GM21390 (cell line): ENCODE measurements around the gene RGS3.
A peak's percentile ranks its signal among the peaks of the same experiment; 100 is the strongest.

ENCODE experiments used
- ATAC-seq: cut with Tn5 transposase; IDR thresholded peaks from one replicate; pipeline ENCODE4 v1.9.1; 2021; ENCODE audit not compliant: unreplicated experiment

Gene RGS3

DNA sequence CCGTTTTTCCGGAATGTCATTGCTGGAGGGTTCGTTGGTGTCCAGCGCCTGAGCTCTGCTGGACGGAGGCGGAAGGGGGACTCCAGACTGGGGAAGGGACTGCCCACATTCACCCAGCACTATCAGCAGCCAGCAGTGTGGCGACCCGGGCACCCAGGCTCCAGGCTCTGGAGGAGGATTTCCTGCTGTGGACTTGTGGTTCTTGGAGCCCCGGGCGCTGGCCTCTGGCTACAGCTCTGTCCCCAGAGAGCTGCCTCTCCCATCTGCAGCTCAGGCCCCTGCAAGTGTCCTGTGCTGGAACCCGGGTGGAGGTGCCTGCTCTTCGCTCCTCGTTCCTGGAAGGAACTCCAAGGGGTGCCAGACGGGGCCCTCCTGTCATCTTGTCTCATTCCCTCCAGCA lies 152.6 kb downstream of the RGS3 start:
- ATAC-seq = no peak

DNA sequence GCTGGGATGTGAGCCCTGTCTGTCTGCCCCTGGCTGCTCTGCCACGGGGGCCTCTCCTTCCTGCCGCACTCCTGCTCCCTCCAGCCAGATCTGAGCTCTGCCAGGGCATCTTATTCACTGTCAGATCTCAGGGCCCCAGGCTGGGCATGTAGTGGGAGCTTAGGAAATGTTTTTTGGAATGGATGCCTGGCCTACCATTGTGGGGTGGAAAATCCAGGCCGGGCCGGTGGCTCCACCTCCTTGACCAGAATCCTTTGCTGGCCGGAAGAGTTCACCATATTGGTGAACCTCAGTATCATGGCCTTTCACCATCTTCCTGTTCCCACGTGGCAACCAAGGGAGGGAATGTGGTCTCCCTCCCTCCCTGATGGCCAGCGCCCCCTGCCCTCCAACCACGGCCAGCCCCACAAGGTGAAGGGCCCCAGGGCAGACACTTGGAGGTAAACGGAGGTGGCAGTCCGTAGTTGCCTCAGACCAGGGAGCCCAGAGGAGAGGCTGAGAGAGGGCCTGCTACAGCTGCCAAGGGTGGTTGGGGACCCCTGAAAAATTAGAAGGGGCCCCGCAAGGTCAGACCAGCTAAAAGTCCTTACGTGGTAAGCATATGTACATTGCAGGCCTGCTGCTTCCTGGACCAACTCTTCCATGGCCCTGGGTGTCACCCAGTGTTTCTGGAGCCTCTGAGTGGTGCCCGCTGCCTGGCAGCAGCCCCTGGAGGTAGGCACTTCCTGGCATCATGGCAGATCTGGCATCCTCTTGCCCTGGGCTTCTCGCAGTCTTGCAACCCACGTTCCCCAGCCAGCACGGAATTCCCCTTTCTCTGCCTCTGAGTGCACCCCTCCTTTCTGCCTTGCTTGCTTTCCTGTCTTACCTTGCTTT lies 153.3 kb downstream of the RGS3 start:
- no peak for ATAC-seq

DNA sequence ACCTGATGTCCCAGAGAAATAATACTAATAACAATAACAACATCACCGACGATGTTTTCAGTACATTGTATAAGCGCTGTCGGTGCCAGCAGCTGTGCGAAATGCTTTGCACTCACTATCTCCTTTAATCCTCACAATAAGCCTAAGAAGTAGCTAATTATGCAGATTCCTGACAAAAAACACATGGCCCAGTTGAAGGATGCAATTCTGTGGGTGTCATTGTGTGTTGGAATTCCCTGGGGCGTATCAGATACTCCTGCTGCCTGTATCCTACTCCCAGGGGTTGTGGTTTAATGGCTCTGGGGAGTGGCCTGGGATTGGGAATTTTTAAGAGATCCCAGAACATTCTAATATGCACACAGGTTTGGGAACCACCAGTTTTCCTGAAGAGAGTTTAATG lies 154.0 kb downstream of the RGS3 start:
- ATAC-seq = no peak

GRCh38 chr9:113618836-113619490 lies 155.4 kb downstream of the RGS3 start:
- no peak for ATAC-seq

GRCh38 chr9:113619491-113620376 lies 156.2 kb downstream of the RGS3 start:
- ATAC-seq = no peak

DNA sequence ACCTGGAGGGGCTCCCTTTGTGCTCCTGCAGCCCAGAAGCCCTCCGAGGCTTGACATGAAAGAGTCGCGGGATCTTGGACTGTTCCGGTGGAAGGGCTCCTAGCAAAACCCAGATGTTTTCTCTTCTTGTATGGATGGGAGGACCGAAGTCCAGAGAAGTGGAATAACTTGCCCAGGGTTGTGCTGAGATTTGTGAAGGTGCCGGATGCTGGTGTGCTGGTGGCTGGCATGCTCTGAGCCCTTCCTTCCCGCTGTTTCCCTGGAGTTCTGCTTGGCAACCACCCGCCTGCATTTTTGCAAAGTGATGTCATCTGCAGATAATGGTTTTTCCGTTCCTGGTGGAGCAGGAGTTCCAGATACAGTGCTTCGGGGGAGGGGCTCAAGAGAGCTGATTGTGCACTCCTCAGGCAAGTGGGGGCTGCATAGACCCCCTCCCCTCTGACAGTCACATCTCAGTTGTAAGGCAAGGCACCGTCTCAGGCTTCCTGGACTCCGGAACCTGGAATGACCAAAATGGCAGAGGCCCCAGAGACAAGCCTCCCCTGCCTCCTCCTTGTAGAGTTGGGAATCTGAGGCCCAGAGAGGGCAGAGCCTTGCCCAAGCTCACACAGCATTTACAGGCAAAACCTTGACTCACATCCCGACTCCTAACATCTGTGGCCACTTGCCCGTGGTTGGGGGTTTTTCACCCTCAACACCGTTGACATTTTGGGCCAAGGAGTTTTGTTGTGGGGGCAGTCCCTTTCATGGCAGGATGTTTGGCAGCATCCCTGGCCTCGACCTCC lies 157.0 kb downstream of the RGS3 start:
- no peak for ATAC-seq

GRCh38 chr9:113621309-113621791 lies 157.8 kb downstream of the RGS3 start:
- no peak for ATAC-seq

GRCh38 chr9:113621980-113622379 lies 158.5 kb downstream of the RGS3 start:
- no peak for ATAC-seq

- ATAC-seq = peak; percentile 85
These were observed 159.3 kb downstream of the RGS3 start for GRCh38 chr9:113622600-113623400.

DNA sequence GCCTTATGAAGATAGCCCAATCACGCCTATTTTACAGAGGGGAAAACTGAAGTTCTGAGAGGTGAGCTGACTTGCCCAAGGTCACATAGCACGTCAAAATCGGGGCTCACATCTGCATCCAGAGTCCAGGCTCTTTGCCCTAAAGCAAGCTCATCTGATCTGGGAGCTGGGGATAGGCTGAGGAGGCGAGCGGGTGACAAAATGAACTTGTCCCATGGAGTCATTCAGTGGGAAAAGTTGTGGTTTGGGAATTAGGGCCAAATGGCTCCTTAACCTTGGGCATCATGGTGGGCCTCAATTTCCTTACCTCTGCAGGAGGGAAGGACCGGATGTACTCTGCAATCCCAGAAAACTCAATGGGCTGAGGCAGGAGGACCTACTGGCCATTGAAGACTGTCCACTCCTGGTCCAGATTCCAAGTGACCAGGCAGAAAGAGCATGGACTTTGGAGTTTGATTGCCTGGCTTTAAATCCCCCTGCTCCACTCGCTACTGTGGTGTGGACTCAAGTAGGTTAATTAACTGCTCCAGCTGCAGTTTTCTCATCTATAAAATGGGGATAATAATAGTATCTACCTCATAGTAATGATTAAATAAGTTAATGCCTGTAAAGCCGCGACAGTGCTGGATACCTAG lies 160.4 kb downstream of the RGS3 start:
- ATAC-seq = no peak

- ATAC-seq = no peak
These were observed 161.2 kb downstream of the RGS3 start for GRCh38 chr9:113624721-113625120.

DNA sequence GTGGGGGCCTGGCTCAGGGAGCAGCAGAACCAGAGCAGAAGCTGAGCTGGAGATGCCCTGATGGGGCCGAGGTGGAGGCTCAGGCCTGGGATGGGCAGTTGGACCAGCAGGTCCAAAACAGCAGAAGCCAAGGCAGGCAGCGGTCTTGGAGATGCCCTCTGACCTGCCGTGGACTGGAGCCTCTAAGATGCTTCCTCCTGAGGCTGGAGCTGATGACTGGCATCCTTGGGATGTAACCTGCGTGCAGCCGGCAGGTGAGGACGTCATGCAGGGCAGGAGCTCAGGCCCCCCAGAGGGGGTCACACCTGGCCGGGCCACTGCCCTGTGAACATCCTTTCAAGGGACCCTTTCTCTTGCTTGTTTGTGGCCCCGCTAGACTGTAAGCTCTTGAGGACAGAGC lies 162.0 kb downstream of the RGS3 start:
- ATAC-seq = no peak

- no peak for ATAC-seq
These were observed 163.4 kb downstream of the RGS3 start for GRCh38 chr9:113626735-113627495.

GRCh38 chr9:113628621-113629020 lies 165.1 kb downstream of the RGS3 start:
- no peak for ATAC-seq

DNA sequence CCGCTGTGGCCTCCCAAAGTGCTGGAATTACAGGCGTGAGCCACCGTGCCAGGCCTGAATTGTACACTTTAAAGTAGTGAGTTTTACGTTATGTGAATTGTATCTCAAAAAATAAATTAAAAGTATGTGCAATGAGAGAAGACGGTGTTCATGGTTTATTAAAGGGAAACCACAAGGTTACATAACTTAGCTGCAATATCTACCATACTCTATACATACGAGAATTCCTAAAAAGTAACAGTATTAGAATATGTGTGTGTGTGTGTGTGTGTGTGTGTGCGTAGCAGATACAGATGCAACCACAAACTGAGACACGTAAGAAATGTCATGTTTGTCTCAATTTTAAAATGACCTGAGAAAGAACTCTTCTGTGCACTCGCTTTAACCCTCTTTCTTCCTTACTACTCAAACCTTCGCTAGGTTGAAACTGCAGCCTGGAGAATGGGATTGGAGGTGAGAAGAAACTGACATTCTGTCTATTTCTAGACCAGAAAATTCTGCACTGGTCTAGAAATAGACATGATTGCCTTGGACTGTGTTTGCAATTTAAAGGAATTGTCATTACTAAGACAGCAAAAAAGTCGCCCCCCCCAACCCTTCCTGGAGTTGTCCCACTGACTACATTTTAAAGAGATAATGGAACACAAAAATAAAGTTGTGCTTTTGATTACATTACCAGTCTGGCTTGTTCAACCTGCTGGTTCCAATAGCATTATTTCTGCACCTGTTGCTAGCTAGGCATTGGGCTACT lies 167.0 kb downstream of the RGS3 start:
- ATAC-seq = no peak

- no peak for ATAC-seq
These were observed 167.7 kb downstream of the RGS3 start for GRCh38 chr9:113631137-113631765.
